GM18507 (cell line): ENCODE measurements around the gene CELA3A.
A peak's percentile ranks its signal among the peaks of the same experiment; 100 is the strongest.
"Not testable (repeated sequence)": the region's sequence is repeated elsewhere in the genome, so short reads cannot be mapped to it uniquely, and the experiment has no call there.

Experiments used
- DNase-seq: peaks from one replicate; pipeline ENCODE4 v3.0.0; 2011; ENCODE audit warnings: low read depth; ENCODE audit not compliant: insufficient read length; ENCODE audit errors: extremely low spot score
- FAIRE-seq: peaks from 2 replicates; lab custom pipeline; 2011; peaks lifted over from hg19 to GRCh38; lab: Jason Lieb, UNC

Gene CELA3A

GRCh38 chr1:22007262-22007661, 5.8 kb downstream of the CELA3A start:
- not testable (repeated sequence) for FAIRE-seq, DNase-seq

GRCh38 chr1:22009566-22009965, 8.1 kb downstream of the CELA3A start:
- FAIRE-seq, result not testable (repeated sequence)

GRCh38 chr1:22012752-22013151, 11.3 kb downstream of the CELA3A start:
- not testable (repeated sequence) for FAIRE-seq, DNase-seq

More at GRCh38 chr1:22009566-22009965, 8.1 kb downstream of the CELA3A start:
- not testable (repeated sequence) for DNase-seq

- FAIRE-seq, DNase-seq: not testable (repeated sequence)
Measured at GRCh38 chr1:22014575-22015206, 13.2 kb downstream of the CELA3A start.

- FAIRE-seq, result peak; percentile 85
- DNase-seq, result peak; percentile 59
Measured at GRCh38 chr1:22018583-22019559, 17.4 kb downstream of the CELA3A start.

GRCh38 chr1:22021061-22021460, 19.6 kb downstream of the CELA3A start:
- no peak for DNase-seq
- no peak for FAIRE-seq

- FAIRE-seq (peak; percentile 58), DNase-seq (no peak)
Measured at GRCh38 chr1:22024485-22025367, 23.3 kb downstream of the CELA3A start.

GRCh38 chr1:22025368-22026155, 24.1 kb downstream of the CELA3A start:
- DNase-seq (no peak), FAIRE-seq (peak; percentile 96)

- FAIRE-seq (peak; percentile 5), DNase-seq (no peak)
Measured at GRCh38 chr1:22026924-22027289, 25.4 kb downstream of the CELA3A start.

GRCh38 chr1:22030057-22030456, 28.6 kb downstream of the CELA3A start:
- FAIRE-seq, result no peak
- no peak for DNase-seq

- FAIRE-seq, result no peak
- no peak for DNase-seq
Measured at GRCh38 chr1:22030473-22030872, 29.0 kb downstream of the CELA3A start.

GRCh38 chr1:22031214-22031962, 29.9 kb downstream of the CELA3A start:
- FAIRE-seq, result no peak
- DNase-seq, result no peak

- not testable (repeated sequence) for FAIRE-seq, DNase-seq
Measured at GRCh38 chr1:22034834-22035233, 33.4 kb downstream of the CELA3A start.

- DNase-seq, result no peak
- no peak for FAIRE-seq
Measured at GRCh38 chr1:22037520-22037919, 36.1 kb downstream of the CELA3A start.

GRCh38 chr1:22038036-22038435, 36.6 kb downstream of the CELA3A start:
- FAIRE-seq, result no peak
- no peak for DNase-seq

- FAIRE-seq (peak; percentile 99), DNase-seq (peak; percentile 67)
Measured at GRCh38 chr1:22039594-22040285, 38.3 kb downstream of the CELA3A start.

- DNase-seq, result no peak
- no peak for FAIRE-seq
Measured at GRCh38 chr1:22040286-22040623, 38.8 kb downstream of the CELA3A start.

GRCh38 chr1:22041505-22041904, 40.0 kb downstream of the CELA3A start:
- no peak for FAIRE-seq

More at GRCh38 chr1:22041505-22041904, 40.0 kb downstream of the CELA3A start:
- no peak for DNase-seq
